Spleen (tissue), 11 donors: ENCODE results near the gene ORMDL3. TPM values are rescaled to one million over a fixed set of nuclear protein-coding genes. Genes with fewer than 3 reads are reported as not detected.
A peak's percentile ranks its signal among the peaks of the same experiment; 100 is the strongest.

Experiments
- DNase-seq: peaks from one replicate; pipeline ENCODE4 v3.0.0-alpha.2; 2020
- H3K27ac ChIP-seq, 8 donors: fragments of 200-600 bp; sonication (generic) in 7 of 8; 1 replicate in 4 of 8; 2 replicates in 4 of 8; pipeline versions ENCODE4 v1.5.0 to v1.8.0; 2016 to 2021; ENCODE audit warnings: inconsistent platforms in 4 of 8, mild to moderate bottlenecking in 4 of 8, moderate library complexity in 1 of 8
- H3K27me3 ChIP-seq, 7 donors: fragments of 200-600 bp; sonication (generic) in 6 of 7; replicated peaks in 1 of 7; 1 replicate in 4 of 7; 2 replicates in 3 of 7; pipeline versions ENCODE4 v1.5.0 to v1.8.0; 2016 to 2021; ENCODE audit warnings: inconsistent platforms in 3 of 7, mild to moderate bottlenecking in 1 of 7
- H3K36me3 ChIP-seq, 6 donors: fragments of 200-600 bp; sonication (generic) in 5 of 6; 1 replicate in 4 of 6; 2 replicates in 2 of 6; pipeline versions ENCODE4 v1.5.0 to v1.8.0; 2016 to 2021; ENCODE audit warnings: inconsistent platforms in 2 of 6
- H3K4me1 ChIP-seq, 6 donors: fragments of 200-600 bp; sonication (generic) in 5 of 6; 1 replicate in 3 of 6; 2 replicates in 3 of 6; pipeline versions ENCODE4 v1.5.0 to v1.8.0; 2016 to 2021; ENCODE audit warnings: inconsistent platforms in 3 of 6
- H3K4me3 ChIP-seq, 8 donors: fragments of 200-600 bp; sonication (generic) in 7 of 8; 1 replicate in 4 of 8; 2 replicates in 4 of 8; pipeline versions ENCODE4 v1.5.0 to v1.8.0; 2016 to 2021; ENCODE audit warnings: inconsistent platforms in 4 of 8, mild to moderate bottlenecking in 4 of 8, moderate library complexity in 2 of 8
- H3K9me3 ChIP-seq, 8 donors: fragments of 200-600 bp; sonication (generic) in 7 of 8; 1 replicate in 4 of 8; 2 replicates in 4 of 8; pipeline versions ENCODE4 v1.5.0 to v1.8.0; 2016 to 2021; ENCODE audit warnings: inconsistent platforms in 4 of 8
- POLR2A ChIP-seq, 3 donors: fragments of 450-650 bp; IDR thresholded peaks; one replicate each; pipeline ENCODE4 v1.5.1; 2017; ENCODE audit warnings: antibody characterized with exemption in 3 of 3, mild to moderate bottlenecking in 1 of 3
- POLR2AphosphoS5 ChIP-seq, 3 donors: sonication (generic); formaldehyde crosslinking; IDR thresholded peaks; one replicate each; pipeline ENCODE4 v1.5.1; 2017; ENCODE audit warnings: antibody characterized with exemption in 3 of 3
- WGBS, 5 donors: extraction: QIAGEN DNeasy Blood & Tissue Kit in 3 of 5; methylation state at CpG; one replicate each; pipeline versions ENCODE4 v1.1.5 to v1.1.7; 2013 to 2018; 5-methylcytosine and 5-hydroxymethylcytosine counted together
- intact Hi-C: fragments of 100-400 bp; cut with DNase I; formaldehyde crosslinking; loops from one replicate; pipeline ENCODE4 v1.15.0; 2023; ENCODE audit warnings: low total_unique reads
- polyA plus RNA-seq, 3 donors: library from polyadenylated mRNA; stranded (reverse); fragments of 200-250 nt; gene quantifications; one replicate each; pipeline ENCODE4 v1.2.1, GENCODE V29; 2013
- total RNA-seq, 7 donors: library from RNA; depleted of rRNA in 3 of 7; stranded (reverse); fragments of >200 nt in 3 of 7; fragmentation: NEBNext Ultra II Directional in 4 of 7; extraction: Animal tissue kit (Norgen Biotek cat#: 25700) in 4 of 7; gene quantifications; one replicate each; pipeline versions ENCODE4 v1.1.0 to v1.2.1, GENCODE V29; 2016 to 2021
- TF ChIP-seq, protein P1 (sequence below), 11 experiments: fragments of 200-600 bp in 7 of 11; fragments of 450-650 bp in 4 of 11; sonication (generic) in 4 of 11; IDR thresholded peaks in 8 of 11; conservative IDR thresholded peaks in 3 of 11; 1 replicate in 7 of 11; 2 replicates in 4 of 11; pipeline versions ENCODE4 v1.4.0 to v1.8.0; 2016 to 2021; ENCODE audit warnings: antibody characterized with exemption in 11 of 11, inconsistent platforms in 4 of 11, mild to moderate bottlenecking in 1 of 11
- donor health status: healthy with polysubstance abuse.
- donor health status: DM: no; HTN: no; CAD: no; lungs with moderate emphysema.
- donor health status: DM: no; HTN: no; CAD: no.
- donor health status: Bipolar disorder and iron deficiency.
- donor health status: healthy.
- donor health status: DM: no; HTN: no; CAD: no.
- donor health status: DM: yes; HTN: yes; CAD: no.

The ORMDL3 gene
- total and polyA plus RNA-seq, 10 donors: 34.7 to 77.6 (median 51.7) TPM

DNA sequence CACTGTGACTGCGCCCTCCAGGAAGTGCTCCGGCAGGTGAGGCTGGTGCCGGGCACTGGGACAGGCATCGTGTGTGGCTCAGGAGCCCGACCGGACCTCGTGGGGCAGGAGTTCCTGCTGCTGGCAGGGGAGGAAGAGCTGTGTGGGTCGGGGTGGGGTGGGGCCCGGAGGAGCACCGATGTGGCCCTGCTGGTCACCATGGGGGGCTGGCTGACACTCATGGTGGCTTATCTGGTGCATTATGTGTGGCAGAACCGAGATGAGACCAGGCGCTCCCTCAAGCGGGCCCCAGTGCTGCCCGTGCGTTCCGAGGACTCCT is 17.0 kb upstream of the ORMDL3 start:
- DNase-seq: no peak
- intact Hi-C loops: no loop called here
- no peak for TF ChIP-seq POLR2A (IDR thresholded peaks at IDR 0.05)
- TF ChIP-seq POLR2AphosphoS5 (IDR thresholded peaks at IDR 0.05): no peak
- TF ChIP-seq, protein P1, sequence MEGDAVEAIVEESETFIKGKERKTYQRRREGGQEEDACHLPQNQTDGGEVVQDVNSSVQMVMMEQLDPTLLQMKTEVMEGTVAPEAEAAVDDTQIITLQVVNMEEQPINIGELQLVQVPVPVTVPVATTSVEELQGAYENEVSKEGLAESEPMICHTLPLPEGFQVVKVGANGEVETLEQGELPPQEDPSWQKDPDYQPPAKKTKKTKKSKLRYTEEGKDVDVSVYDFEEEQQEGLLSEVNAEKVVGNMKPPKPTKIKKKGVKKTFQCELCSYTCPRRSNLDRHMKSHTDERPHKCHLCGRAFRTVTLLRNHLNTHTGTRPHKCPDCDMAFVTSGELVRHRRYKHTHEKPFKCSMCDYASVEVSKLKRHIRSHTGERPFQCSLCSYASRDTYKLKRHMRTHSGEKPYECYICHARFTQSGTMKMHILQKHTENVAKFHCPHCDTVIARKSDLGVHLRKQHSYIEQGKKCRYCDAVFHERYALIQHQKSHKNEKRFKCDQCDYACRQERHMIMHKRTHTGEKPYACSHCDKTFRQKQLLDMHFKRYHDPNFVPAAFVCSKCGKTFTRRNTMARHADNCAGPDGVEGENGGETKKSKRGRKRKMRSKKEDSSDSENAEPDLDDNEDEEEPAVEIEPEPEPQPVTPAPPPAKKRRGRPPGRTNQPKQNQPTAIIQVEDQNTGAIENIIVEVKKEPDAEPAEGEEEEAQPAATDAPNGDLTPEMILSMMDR (IDR thresholded peaks at IDR 0.05 in 8 of 11, conservative IDR thresholded peaks at IDR 0.05 in 3 of 11): no peak
- Histone ChIP-seq H3K4me3 (no peak overlapping the region), H3K27me3 (no peaks in the 10 kb centered on the region), H3K27ac (no peak overlapping the region), H3K4me1 (peaks cover 3 to 23% (median 5%) of the 10 kb centered on the region in 6 donors), H3K9me3 (no peaks in the 10 kb centered on the region), H3K36me3 (no peaks in the 10 kb centered on the region)
- WGBS, 5 donors: 83 to 94% (median 89%) methylated on average over 11 to 16 of the region's 16 CpGs

DNA sequence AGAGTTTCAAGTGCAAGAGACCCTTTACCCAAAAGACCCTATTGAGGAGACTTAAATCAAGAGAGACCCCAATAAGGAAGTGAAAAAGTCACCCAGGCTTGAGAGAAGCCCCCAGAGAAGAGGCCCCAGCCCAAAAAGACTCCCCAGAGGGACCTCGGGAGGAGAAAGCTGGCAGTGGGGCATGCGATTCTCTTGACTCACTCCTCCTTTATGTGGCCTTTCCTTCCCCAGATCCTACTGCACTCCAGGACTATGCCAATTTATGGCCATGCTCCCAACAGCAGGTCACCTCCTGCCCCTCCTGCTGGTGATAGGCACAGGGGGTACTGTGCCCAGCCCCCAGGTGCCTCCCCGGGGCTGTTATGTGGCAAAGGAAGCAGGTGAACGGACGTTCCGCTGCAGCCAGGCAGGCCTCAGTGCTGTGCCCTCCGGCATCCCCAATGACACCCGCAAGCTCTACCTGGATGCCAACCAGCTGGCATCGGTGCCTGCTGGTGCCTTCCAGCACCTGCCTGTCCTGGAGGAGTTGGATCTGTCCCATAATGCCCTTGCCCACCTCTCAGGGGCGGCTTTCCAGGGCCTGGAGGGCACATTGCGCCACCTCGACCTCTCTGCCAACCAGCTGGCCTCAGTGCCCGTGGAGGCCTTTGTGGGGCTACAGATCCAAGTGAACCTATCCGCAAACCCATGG is 16.4 kb upstream of the ORMDL3 start:
- 83 to 90% (median 86%) methylated on average over 6 to 14 of the region's 14 CpGs for WGBS, 5 donors
- no peak for DNase-seq

DNA sequence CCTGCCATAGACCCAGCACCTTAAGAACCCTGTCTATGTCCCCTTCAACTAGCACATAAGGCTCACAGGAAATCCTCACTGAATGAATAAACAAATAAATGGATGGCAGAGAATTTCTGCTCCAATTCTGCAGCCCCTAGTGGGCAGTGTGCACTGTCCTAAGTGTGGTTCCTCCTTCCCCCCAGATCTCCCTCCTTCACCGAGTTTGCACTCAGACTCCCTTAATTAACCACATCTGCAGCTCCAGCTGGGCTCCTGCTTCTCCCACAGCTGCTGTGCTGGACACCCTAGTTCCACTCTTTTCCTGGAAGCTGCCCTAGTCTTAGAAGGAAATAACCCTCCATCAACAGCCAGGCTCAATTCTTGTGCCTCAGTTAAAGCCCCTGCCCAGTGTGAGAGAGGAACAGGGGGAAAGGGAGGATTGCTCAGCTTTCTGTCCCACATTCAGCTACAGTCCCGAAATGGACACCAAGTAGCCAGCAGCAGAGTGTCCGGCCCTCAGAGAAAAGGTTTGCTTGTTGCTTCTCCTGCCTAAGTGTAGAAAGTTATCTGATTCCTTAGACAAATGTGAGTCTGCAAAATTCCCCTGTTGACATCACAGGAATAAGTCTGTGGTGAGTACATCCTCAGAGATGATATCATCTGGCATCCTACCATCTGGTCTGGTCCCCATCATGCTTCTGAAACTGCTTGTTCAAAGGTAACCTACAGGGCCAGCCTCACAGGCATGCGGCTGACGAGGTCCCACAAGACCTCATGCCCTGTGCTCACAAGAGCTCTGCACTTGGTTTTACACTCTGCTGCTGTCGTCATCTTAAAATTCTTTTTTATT is 12.4 kb upstream of the ORMDL3 start:
- Histone ChIP-seq H3K27me3 (no peaks in the 10 kb centered on the region), H3K4me1 (peaks cover 4 to 12% (median 8%) of the 10 kb centered on the region in 6 donors), H3K36me3 (no peaks in the 10 kb centered on the region), H3K4me3 (no peak overlapping the region), H3K27ac (peak overlapping the region in 1 of 8 donors; percentile 8), H3K9me3 (no peaks in the 10 kb centered on the region)
- TF ChIP-seq, protein P1 (IDR thresholded peaks at IDR 0.05 in 8 of 11, conservative IDR thresholded peaks at IDR 0.05 in 3 of 11): peak in 10 of 11 experiments; percentile 6 to 49 (median 36)
- no peak for TF ChIP-seq POLR2A (IDR thresholded peaks at IDR 0.05)
- intact Hi-C loops: no loop called here
- DNase-seq: no peak
- 56 to 63% (median 62%) methylated on average over 6 of the region's 6 CpGs for WGBS, 5 donors

More for the DNA sequence above, 16.4 kb upstream of the ORMDL3 start:
- H3K4me3 ChIP-seq: no peak overlapping the region
- no peaks in the 10 kb centered on the region for H3K36me3 ChIP-seq
- H3K27ac ChIP-seq: no peak overlapping the region
- TF ChIP-seq POLR2A (IDR thresholded peaks at IDR 0.05) (no peak), POLR2AphosphoS5 (IDR thresholded peaks at IDR 0.05) (no peak)
- TF ChIP-seq, protein P1 (IDR thresholded peaks at IDR 0.05 in 8 of 11, conservative IDR thresholded peaks at IDR 0.05 in 3 of 11): no peak
- H3K9me3 ChIP-seq: no peaks in the 10 kb centered on the region
- intact Hi-C loops: no loop called here
- peaks cover 4 to 21% (median 8%) of the 10 kb centered on the region in 6 donors for H3K4me1 ChIP-seq
- no peaks in the 10 kb centered on the region for H3K27me3 ChIP-seq

DNA sequence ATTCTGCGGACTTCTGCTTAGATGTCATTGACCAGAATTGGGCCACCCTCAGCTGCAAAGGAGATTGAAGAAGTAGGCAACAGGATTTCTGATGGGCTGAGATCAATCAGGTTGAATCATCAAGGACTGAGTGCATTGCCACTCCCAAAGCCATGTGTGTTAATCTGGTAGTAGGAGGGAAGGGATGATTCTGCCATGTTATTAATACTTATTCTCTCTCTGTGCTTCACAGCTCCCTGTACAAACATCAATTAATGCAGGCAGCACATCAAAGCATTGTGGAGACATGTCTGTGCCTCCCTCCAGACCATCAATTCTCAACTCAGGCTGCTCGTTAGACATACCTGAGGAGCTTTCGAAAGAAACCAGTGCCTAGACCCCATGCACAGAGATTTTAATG is 11.7 kb upstream of the ORMDL3 start:
- no peak overlapping the region for H3K4me3 ChIP-seq
- no peaks in the 10 kb centered on the region for H3K27me3 ChIP-seq
- 88 to 98% (median 90%) methylated on average over 3 of the region's 3 CpGs for WGBS, 5 donors
- no peak for DNase-seq
- H3K4me1 ChIP-seq: peaks cover 4 to 12% (median 8%) of the 10 kb centered on the region in 6 donors
- no peaks in the 10 kb centered on the region for H3K9me3 ChIP-seq
- no peak overlapping the region for H3K27ac ChIP-seq
- intact Hi-C loops: no loop called here
- no peaks in the 10 kb centered on the region for H3K36me3 ChIP-seq
- TF ChIP-seq, protein P1 (IDR thresholded peaks at IDR 0.05 in 8 of 11, conservative IDR thresholded peaks at IDR 0.05 in 3 of 11): no peak
- TF ChIP-seq POLR2A (IDR thresholded peaks at IDR 0.05) (no peak), POLR2AphosphoS5 (IDR thresholded peaks at IDR 0.05) (no peak)
